ENCODE measurements around the gene RNF8.

RNF8 gene

GRCh38 chr6:37354526-37355384 lies 972 bp downstream of the RNF8 start:
- POLR2A ChIA-PET: no interaction called here
- peak; percentile 48 for DNase-seq (ENCODE audit: extremely low spot score)
- no peak for TF ChIP-seq CTCF (IDR thresholded peaks at IDR 0.05; ENCODE audit: control extremely low read depth, extremely low read depth, low read depth, missing control alignments)
- CTCF ChIA-PET: no interaction called here

GRCh38 chr6:37357288-37357687 lies 3.5 kb downstream of the RNF8 start:
- ChIA-PET POLR2A (no interaction called here), CTCF (interaction anchor here (1.1 to 1.7 kb wide), 3 partner anchors 9 to 43 kb away, joined by 3 to 9 read pairs (median 4); no protein-coding TSS in a partner anchor)
- no peak for DNase-seq (ENCODE audit: extremely low spot score)
- TF ChIP-seq CTCF (IDR thresholded peaks at IDR 0.05; ENCODE audit: control extremely low read depth, extremely low read depth, low read depth, missing control alignments): no peak

- no peak for DNase-seq (ENCODE audit: extremely low spot score)
- CTCF ChIA-PET: interaction anchor here (1.3 kb wide), 1 partner anchor 32 kb away, joined by 4 read pairs; no protein-coding TSS in a partner anchor
- no peak for TF ChIP-seq CTCF (IDR thresholded peaks at IDR 0.05; ENCODE audit: control extremely low read depth, extremely low read depth, low read depth, missing control alignments)
- POLR2A ChIA-PET: no interaction called here
Observed at GRCh38 chr6:37357860-37358259, 4.1 kb downstream of the RNF8 start.

- no peak for DNase-seq (ENCODE audit: extremely low spot score)
- no peak for TF ChIP-seq CTCF (IDR thresholded peaks at IDR 0.05; ENCODE audit: control extremely low read depth, extremely low read depth, low read depth, missing control alignments)
- ChIA-PET CTCF (no interaction called here), POLR2A (no interaction called here)
Observed at GRCh38 chr6:37359039-37359438, 5.3 kb downstream of the RNF8 start.

- POLR2A ChIA-PET: no interaction called here
- no peak for TF ChIP-seq CTCF (IDR thresholded peaks at IDR 0.05; ENCODE audit: control extremely low read depth, extremely low read depth, low read depth, missing control alignments)
- CTCF ChIA-PET: interaction anchor here (0.7 to 2.1 kb wide), 7 partner anchors 10 to 203 kb away, joined by 3 to 6 read pairs (median 4); no protein-coding TSS in a partner anchor
- DNase-seq (ENCODE audit: extremely low spot score): no peak
Observed at GRCh38 chr6:37362101-37362828, 8.5 kb downstream of the RNF8 start.

- TF ChIP-seq CTCF (IDR thresholded peaks at IDR 0.05; ENCODE audit: control extremely low read depth, extremely low read depth, low read depth, missing control alignments): peak; percentile 16
- DNase-seq (ENCODE audit: extremely low spot score): no peak
- ChIA-PET CTCF (interaction anchor here (0.7 to 4.1 kb wide), 9 partner anchors 9 to 314 kb away, joined by 3 to 16 read pairs (median 4); no protein-coding TSS in a partner anchor), POLR2A (no interaction called here)
Observed at GRCh38 chr6:37365791-37366190, 12.0 kb downstream of the RNF8 start.

All from GM10248 (cell line).